Uterus (tissue), 2 donors: Measurements from ENCODE around the gene IRF7.

Experiments used
- CTCF ChIP-seq, 4 experiments: fragments of 200-600 bp in 2 of 4; fragments of 450-650 bp in 2 of 4; sonication (generic) in 2 of 4; IDR thresholded peaks; one replicate each; pipeline ENCODE4 v1.5.1; 2016 to 2019; ENCODE audit warnings: antibody characterized with exemption in 4 of 4, mild to moderate bottlenecking in 2 of 4, moderate library complexity in 1 of 4
- POLR2A ChIP-seq, 2 donors: fragments of 450-650 bp; IDR thresholded peaks; one replicate each; pipeline ENCODE4 v1.6.1; 2016; ENCODE audit warnings: antibody characterized with exemption in 2 of 2, mild to moderate bottlenecking in 1 of 2, moderate library complexity in 1 of 2

GRCh38 chr11:586376-587316, 29.1 kb downstream of the IRF7 start:
- TF ChIP-seq POLR2A (IDR thresholded peaks at IDR 0.05): no peak
- no peak for TF ChIP-seq CTCF (IDR thresholded peaks at IDR 0.05)
